ENCODE results near the gene DET1. TPM values are rescaled to one million over a fixed set of nuclear protein-coding genes. Genes with fewer than 3 reads are reported as not detected.

The DET1 gene
- total and polyA plus RNA-seq, 4 donors: 8.1 to 10.2 (median 9.2) TPM

- Histone ChIP-seq H3K9me3 (ENCODE audit: control insufficient read depth, insufficient read depth, low read length) (no peaks in the 10 kb centered on the region), H3K27me3 (ENCODE audit: control insufficient read depth, insufficient read depth, low read length) (no peaks in the 10 kb centered on the region), H3K4me3 (ENCODE audit: low read depth, low read length) (no peak overlapping the region), H3K4me1 (ENCODE audit: control insufficient read depth, insufficient read depth, low read length) (no peaks in the 10 kb centered on the region), H3K36me3 (ENCODE audit: control insufficient read depth, insufficient read depth, low read length) (peaks cover 9% of the 10 kb centered on the region), H3K27ac (ENCODE audit: low read depth, low read length) (no peak overlapping the region)
- WGBS (ENCODE audit: insufficient coverage): 97% methylated on average over 4 of the region's 4 CpGs
- no peak for DNase-seq (ENCODE audit: low read depth in 4 of 6, low spot score in 6 of 6)
These were observed 37.2 kb downstream of the DET1 start for GRCh38 chr15:88509321-88509720.

GRCh38 chr15:88506628-88507027, 39.9 kb downstream of the DET1 start:
- Histone ChIP-seq H3K27ac (ENCODE audit: low read depth, low read length) (no peak overlapping the region), H3K4me1 (ENCODE audit: control insufficient read depth, insufficient read depth, low read length) (no peaks in the 10 kb centered on the region), H3K9me3 (ENCODE audit: control insufficient read depth, insufficient read depth, low read length) (no peaks in the 10 kb centered on the region), H3K4me3 (ENCODE audit: low read depth, low read length) (no peak overlapping the region), H3K27me3 (ENCODE audit: control insufficient read depth, insufficient read depth, low read length) (no peaks in the 10 kb centered on the region), H3K36me3 (ENCODE audit: control insufficient read depth, insufficient read depth, low read length) (peaks cover 9% of the 10 kb centered on the region)
- DNase-seq (ENCODE audit: low read depth in 4 of 6, low spot score in 6 of 6): peak in 1 of 6 donors; percentile 21

- Histone ChIP-seq H3K9me3 (ENCODE audit: control insufficient read depth, insufficient read depth, low read length) (no peaks in the 10 kb centered on the region), H3K4me1 (ENCODE audit: control insufficient read depth, insufficient read depth, low read length) (no peaks in the 10 kb centered on the region), H3K27me3 (ENCODE audit: control insufficient read depth, insufficient read depth, low read length) (no peaks in the 10 kb centered on the region), H3K27ac (ENCODE audit: low read depth, low read length) (no peak overlapping the region), H3K4me3 (ENCODE audit: low read depth, low read length) (no peak overlapping the region), H3K36me3 (ENCODE audit: control insufficient read depth, insufficient read depth, low read length) (peaks cover 5% of the 10 kb centered on the region)
- WGBS (ENCODE audit: insufficient coverage): no CpG with 5 or more reads among the region's 2 CpGs
- DNase-seq (ENCODE audit: low read depth in 4 of 6, low spot score in 6 of 6): no peak
These were observed 40.8 kb downstream of the DET1 start for GRCh38 chr15:88505721-88506120.

- no peak for DNase-seq (ENCODE audit: low read depth in 4 of 6, low spot score in 6 of 6)
- 88% methylated on average over 1 of the region's 1 CpG for WGBS (ENCODE audit: insufficient coverage)
- Histone ChIP-seq H3K36me3 (ENCODE audit: control insufficient read depth, insufficient read depth, low read length) (peaks cover 2% of the 10 kb centered on the region), H3K4me1 (ENCODE audit: control insufficient read depth, insufficient read depth, low read length) (no peaks in the 10 kb centered on the region), H3K27me3 (ENCODE audit: control insufficient read depth, insufficient read depth, low read length) (no peaks in the 10 kb centered on the region), H3K27ac (ENCODE audit: low read depth, low read length) (no peak overlapping the region), H3K9me3 (ENCODE audit: control insufficient read depth, insufficient read depth, low read length) (no peaks in the 10 kb centered on the region), H3K4me3 (ENCODE audit: low read depth, low read length) (no peak overlapping the region)
These were observed 42.0 kb downstream of the DET1 start for GRCh38 chr15:88504445-88504844.

- peak in 3 of 6 donors; percentile 23 to 81 (median 29) for DNase-seq (ENCODE audit: low read depth in 4 of 6, low spot score in 6 of 6)
- no peak overlapping the region for H3K4me3 ChIP-seq (ENCODE audit: low read depth, low read length)
- H3K9me3 ChIP-seq (ENCODE audit: control insufficient read depth, insufficient read depth, low read length): no peaks in the 10 kb centered on the region
- no peak overlapping the region for H3K27ac ChIP-seq (ENCODE audit: low read depth, low read length)
- 22% methylated on average over 2 of the region's 3 CpGs for WGBS (ENCODE audit: insufficient coverage)
- peaks cover 6% of the 10 kb centered on the region for H3K36me3 ChIP-seq (ENCODE audit: control insufficient read depth, insufficient read depth, low read length)
- H3K27me3 ChIP-seq (ENCODE audit: control insufficient read depth, insufficient read depth, low read length): no peaks in the 10 kb centered on the region
- H3K4me1 ChIP-seq (ENCODE audit: control insufficient read depth, insufficient read depth, low read length): peaks cover 13% of the 10 kb centered on the region
These were observed 47.5 kb downstream of the DET1 start for GRCh38 chr15:88498996-88499395.

GRCh38 chr15:88497109-88497765, 49.2 kb downstream of the DET1 start:
- Histone ChIP-seq H3K27me3 (ENCODE audit: control insufficient read depth, insufficient read depth, low read length) (no peaks in the 10 kb centered on the region), H3K27ac (ENCODE audit: low read depth, low read length) (no peak overlapping the region), H3K36me3 (ENCODE audit: control insufficient read depth, insufficient read depth, low read length) (peaks cover 9% of the 10 kb centered on the region), H3K9me3 (ENCODE audit: control insufficient read depth, insufficient read depth, low read length) (no peaks in the 10 kb centered on the region), H3K4me1 (ENCODE audit: control insufficient read depth, insufficient read depth, low read length) (peaks cover 13% of the 10 kb centered on the region), H3K4me3 (ENCODE audit: low read depth, low read length) (no peak overlapping the region)
- 70% methylated on average over 9 of the region's 11 CpGs for WGBS (ENCODE audit: insufficient coverage)
- DNase-seq (ENCODE audit: low read depth in 4 of 6, low spot score in 6 of 6): no peak

- Histone ChIP-seq H3K4me1 (ENCODE audit: control insufficient read depth, insufficient read depth, low read length) (peaks cover 9% of the 10 kb centered on the region), H3K9me3 (ENCODE audit: control insufficient read depth, insufficient read depth, low read length) (no peaks in the 10 kb centered on the region), H3K4me3 (ENCODE audit: low read depth, low read length) (no peak overlapping the region), H3K27ac (ENCODE audit: low read depth, low read length) (no peak overlapping the region), H3K36me3 (ENCODE audit: control insufficient read depth, insufficient read depth, low read length) (peaks cover 8% of the 10 kb centered on the region), H3K27me3 (ENCODE audit: control insufficient read depth, insufficient read depth, low read length) (no peaks in the 10 kb centered on the region)
- peak in 1 of 6 donors; percentile 54 for DNase-seq (ENCODE audit: low read depth in 4 of 6, low spot score in 6 of 6)
- WGBS (ENCODE audit: insufficient coverage): 91% methylated on average over 6 of the region's 10 CpGs
These were observed 52.6 kb downstream of the DET1 start for GRCh38 chr15:88493844-88494243.

- no peak for DNase-seq (ENCODE audit: low read depth in 4 of 6, low spot score in 6 of 6)
- Histone ChIP-seq H3K4me1 (ENCODE audit: control insufficient read depth, insufficient read depth, low read length) (no peaks in the 10 kb centered on the region), H3K36me3 (ENCODE audit: control insufficient read depth, insufficient read depth, low read length) (peaks cover 5% of the 10 kb centered on the region), H3K4me3 (ENCODE audit: low read depth, low read length) (no peak overlapping the region), H3K27me3 (ENCODE audit: control insufficient read depth, insufficient read depth, low read length) (no peaks in the 10 kb centered on the region), H3K27ac (ENCODE audit: low read depth, low read length) (no peak overlapping the region), H3K9me3 (ENCODE audit: control insufficient read depth, insufficient read depth, low read length) (no peaks in the 10 kb centered on the region)
- 77% methylated on average over 10 of the region's 10 CpGs for WGBS (ENCODE audit: insufficient coverage)
These were observed 55.3 kb downstream of the DET1 start for GRCh38 chr15:88491158-88491557.

- H3K9me3 ChIP-seq (ENCODE audit: control insufficient read depth, insufficient read depth, low read length): no peaks in the 10 kb centered on the region
- H3K27ac ChIP-seq (ENCODE audit: low read depth, low read length): no peak overlapping the region
- H3K4me3 ChIP-seq (ENCODE audit: low read depth, low read length): no peak overlapping the region
- 100% methylated on average over 1 of the region's 3 CpGs for WGBS (ENCODE audit: insufficient coverage)
- peaks cover 5% of the 10 kb centered on the region for H3K36me3 ChIP-seq (ENCODE audit: control insufficient read depth, insufficient read depth, low read length)
- no peaks in the 10 kb centered on the region for H3K27me3 ChIP-seq (ENCODE audit: control insufficient read depth, insufficient read depth, low read length)
- no peak for DNase-seq (ENCODE audit: low read depth in 4 of 6, low spot score in 6 of 6)
- peaks cover 4% of the 10 kb centered on the region for H3K4me1 ChIP-seq (ENCODE audit: control insufficient read depth, insufficient read depth, low read length)
These were observed 56.4 kb downstream of the DET1 start for GRCh38 chr15:88490036-88490435.

- H3K27ac ChIP-seq (ENCODE audit: low read depth, low read length): no peak overlapping the region
- no peak for DNase-seq (ENCODE audit: low read depth in 4 of 6, low spot score in 6 of 6)
- WGBS (ENCODE audit: insufficient coverage): 87% methylated on average over 4 of the region's 4 CpGs
- H3K4me1 ChIP-seq (ENCODE audit: control insufficient read depth, insufficient read depth, low read length): peaks cover 9% of the 10 kb centered on the region
- no peaks in the 10 kb centered on the region for H3K9me3 ChIP-seq (ENCODE audit: control insufficient read depth, insufficient read depth, low read length)
- H3K36me3 ChIP-seq (ENCODE audit: control insufficient read depth, insufficient read depth, low read length): peaks cover 5% of the 10 kb centered on the region
- H3K27me3 ChIP-seq (ENCODE audit: control insufficient read depth, insufficient read depth, low read length): no peaks in the 10 kb centered on the region
- H3K4me3 ChIP-seq (ENCODE audit: low read depth, low read length): no peak overlapping the region
These were observed 57.2 kb downstream of the DET1 start for GRCh38 chr15:88489321-88489720.

All from spinal cord (tissue), 10 donors.